CD4-positive, alpha-beta memory T cell (primary cell): ENCODE measurements around the gene RBMS3. TPM values are rescaled to one million over a fixed set of nuclear protein-coding genes. Genes with fewer than 3 reads are reported as not detected.

Experiments
- CTCF ChIA-PET: fragments of 350-600 bp; sonication (Branson Sonifier 250); formaldehyde crosslinking; loops from one replicate; lab custom pipeline; 2021; ENCODE audit warnings: inconsistent platforms; ENCODE audit not compliant: partially characterized antibody; lab: Charles Lee
- POLR2A ChIA-PET: fragments of 350-600 bp; sonication (Branson Sonifier 250); formaldehyde crosslinking; loops from one replicate; lab custom pipeline; 2021; ENCODE audit not compliant: partially characterized antibody; lab: Charles Lee
- DNase-seq, 5 donors: peaks; one replicate each; pipeline versions ENCODE4 v3.0.0 to v3.0.0-alpha.2; 2020 to 2022; ENCODE audit warnings: mixed read lengths in 1 of 5
- H3K27ac ChIP-seq: one replicate; pipeline ENCODE4 v1.7.0; 2013; ENCODE audit warnings: low read depth, low read length
- H3K27me3 ChIP-seq: 2 replicates; pipeline ENCODE4 v1.7.0; 2013; ENCODE audit warnings: mild to moderate bottlenecking, low read length, moderate library complexity; ENCODE audit not compliant: insufficient read depth
- H3K36me3 ChIP-seq: 2 replicates; pipeline ENCODE4 v1.7.0; 2013; ENCODE audit warnings: mild to moderate bottlenecking, low read length, moderate library complexity; ENCODE audit not compliant: insufficient read depth
- H3K4me1 ChIP-seq: 2 replicates; pipeline ENCODE4 v1.7.0; 2013; ENCODE audit warnings: mild to moderate bottlenecking, low read length, moderate library complexity; ENCODE audit not compliant: insufficient read depth
- H3K4me3 ChIP-seq, 2 donors: one replicate each; pipeline ENCODE4 v1.7.0; 2013; ENCODE audit warnings: low read length in 2 of 2, mild to moderate bottlenecking in 1 of 2
- H3K9me3 ChIP-seq, 2 donors: one replicate each; pipeline ENCODE4 v1.7.0; 2013; ENCODE audit warnings: low read length in 2 of 2, control low read depth in 1 of 2; ENCODE audit not compliant: control insufficient read depth in 1 of 2
- H3K27ac Mint-ChIP-seq, 7 donors: one replicate each; pipeline ENCODE4 v1.8.0; 2020 to 2021; ENCODE audit warnings: mixed read lengths in 7 of 7, mild to moderate bottlenecking in 6 of 7, inconsistent platforms in 3 of 7, moderate library complexity in 3 of 7
- H3K27me3 Mint-ChIP-seq, 2 donors: one replicate each; pipeline ENCODE4 v1.8.0; 2020 to 2021; ENCODE audit warnings: mixed read lengths in 2 of 2
- H3K36me3 Mint-ChIP-seq, 2 donors: one replicate each; pipeline ENCODE4 v1.8.0; 2020 to 2021; ENCODE audit warnings: mixed read lengths in 2 of 2, inconsistent platforms in 1 of 2, mild to moderate bottlenecking in 1 of 2
- H3K4me1 Mint-ChIP-seq, 4 donors: one replicate each; pipeline ENCODE4 v1.8.0; 2020 to 2021; ENCODE audit warnings: mixed read lengths in 4 of 4, mild to moderate bottlenecking in 1 of 4
- H3K4me3 Mint-ChIP-seq, 8 donors: one replicate each; pipeline ENCODE4 v1.8.0; 2020 to 2021; ENCODE audit warnings: mixed read lengths in 8 of 8, mild to moderate bottlenecking in 7 of 8, moderate library complexity in 6 of 8, inconsistent platforms in 3 of 8
- H3K9me3 Mint-ChIP-seq, 8 donors: one replicate each; pipeline ENCODE4 v1.8.0; 2020 to 2021; ENCODE audit warnings: mixed read lengths in 8 of 8, mild to moderate bottlenecking in 5 of 8, inconsistent platforms in 3 of 8, moderate library complexity in 1 of 8
- intact Hi-C: fragments of 100-400 bp; cut with micrococcal nuclease; formaldehyde crosslinking; loops from one replicate; pipeline ENCODE4 v1.15.1; 2023
- polyA plus RNA-seq, 2 donors: library from polyadenylated mRNA; unstranded; fragments of 300-500 nt; fragmentation: Illumina TruSeq; gene quantifications; one replicate each; pipeline ENCODE4 v1.2.3, GENCODE V29; 2021
- total RNA-seq, 2 experiments: library from RNA; stranded (reverse); gene quantifications; one replicate each; pipeline ENCODE4 v1.2.3, GENCODE V29; 2021

RBMS3 gene
- total and polyA plus RNA-seq, 4 experiments from 2014 or later, result 0.70 to 1.6 (median 1.0) TPM; not detected in 1

- ChIA-PET POLR2A (no interaction called here), CTCF (no interaction called here)
- DNase-seq, result no peak
- Histone ChIP-seq H3K36me3 (no peaks in the 10 kb centered on the region), H3K27ac (no peak overlapping the region), H3K4me3 (no peak overlapping the region), H3K9me3 (no peaks in the 10 kb centered on the region), H3K4me1 (no peaks in the 10 kb centered on the region), H3K27me3 (no peaks in the 10 kb centered on the region)
- Mint-ChIP-seq H3K4me1 (no peaks in the 10 kb centered on the region), H3K27me3 (no peaks in the 10 kb centered on the region), H3K9me3 (peaks cover 0 to 6% (median 0%) of the 10 kb centered on the region in 8 donors), H3K36me3 (no peaks in the 10 kb centered on the region), H3K27ac (no peak overlapping the region), H3K4me3 (no peak overlapping the region)
- intact Hi-C loops, result no loop called here
Observed at GRCh38 chr3:29745232-29745870, 464.5 kb downstream of the RBMS3 start.

- peaks cover 0 to 4% (median 0%) of the 10 kb centered on the region in 8 donors for H3K9me3 Mint-ChIP-seq
- H3K4me3 ChIP-seq, result no peak overlapping the region
- ChIA-PET POLR2A (no interaction called here), CTCF (no interaction called here)
- no peak overlapping the region for H3K27ac Mint-ChIP-seq
- H3K4me1 Mint-ChIP-seq, result no peaks in the 10 kb centered on the region
- no peaks in the 10 kb centered on the region for H3K36me3 ChIP-seq
- no peak overlapping the region for H3K4me3 Mint-ChIP-seq
- H3K27me3 Mint-ChIP-seq, result no peaks in the 10 kb centered on the region
- no peaks in the 10 kb centered on the region for H3K4me1 ChIP-seq
- no peaks in the 10 kb centered on the region for H3K36me3 Mint-ChIP-seq
- DNase-seq, result no peak
- intact Hi-C loops, result no loop called here
- H3K9me3 ChIP-seq, result no peaks in the 10 kb centered on the region
- H3K27me3 ChIP-seq, result no peaks in the 10 kb centered on the region
- H3K27ac ChIP-seq, result no peak overlapping the region
Observed at GRCh38 chr3:29746163-29746760, 465.4 kb downstream of the RBMS3 start.

DNA sequence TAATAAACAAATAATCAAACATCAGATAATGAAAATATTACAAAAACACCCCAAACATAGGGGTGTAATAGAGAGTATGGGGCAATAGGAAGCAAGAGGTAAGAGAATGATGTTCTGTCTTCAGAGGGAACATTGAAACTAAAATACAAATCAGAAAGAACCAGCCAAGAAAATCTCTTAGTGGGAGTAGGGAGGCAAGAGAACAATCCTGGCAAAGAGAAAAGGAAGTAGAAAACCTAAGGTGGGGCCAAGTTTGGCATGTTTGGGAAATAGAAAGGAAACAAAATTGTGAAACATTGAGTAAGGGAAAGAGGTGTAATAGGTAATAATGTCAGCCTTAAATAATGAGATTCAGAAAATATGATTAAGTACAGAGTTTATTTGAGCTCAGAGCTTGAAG is 467.1 kb downstream of the RBMS3 start:
- no peak for DNase-seq
- Mint-ChIP-seq H3K36me3 (no peaks in the 10 kb centered on the region), H3K27me3 (no peaks in the 10 kb centered on the region), H3K9me3 (peaks cover 0 to 4% (median 0%) of the 10 kb centered on the region in 8 donors), H3K4me3 (no peak overlapping the region), H3K4me1 (no peaks in the 10 kb centered on the region), H3K27ac (no peak overlapping the region)
- intact Hi-C loops, result no loop called here
- H3K4me3 ChIP-seq, result no peak overlapping the region
- ChIA-PET POLR2A (no interaction called here), CTCF (no interaction called here)
- H3K27me3 ChIP-seq, result no peaks in the 10 kb centered on the region
- H3K36me3 ChIP-seq, result no peaks in the 10 kb centered on the region
- no peak overlapping the region for H3K27ac ChIP-seq
- H3K9me3 ChIP-seq, result no peaks in the 10 kb centered on the region
- no peaks in the 10 kb centered on the region for H3K4me1 ChIP-seq

- H3K9me3 Mint-ChIP-seq, result peaks cover 0 to 4% (median 0%) of the 10 kb centered on the region in 8 donors
- POLR2A ChIA-PET, result no interaction called here
- H3K36me3 Mint-ChIP-seq, result no peaks in the 10 kb centered on the region
Observed at GRCh38 chr3:29751647-29752314, 470.9 kb downstream of the RBMS3 start.

GRCh38 chr3:29754346-29754745 is 473.5 kb downstream of the RBMS3 start:
- no peaks in the 10 kb centered on the region for H3K4me1 Mint-ChIP-seq
- peaks cover 0 to 3% (median 0%) of the 10 kb centered on the region in 8 donors for H3K9me3 Mint-ChIP-seq
- no peaks in the 10 kb centered on the region for H3K36me3 Mint-ChIP-seq
- Histone ChIP-seq H3K27me3 (no peaks in the 10 kb centered on the region), H3K4me3 (no peak overlapping the region), H3K36me3 (no peaks in the 10 kb centered on the region), H3K9me3 (no peaks in the 10 kb centered on the region), H3K4me1 (no peaks in the 10 kb centered on the region), H3K27ac (no peak overlapping the region)
- POLR2A ChIA-PET, result no interaction called here
- H3K4me3 Mint-ChIP-seq, result no peak overlapping the region
- H3K27me3 Mint-ChIP-seq, result no peaks in the 10 kb centered on the region
- no peak for DNase-seq
- H3K27ac Mint-ChIP-seq, result no peak overlapping the region
- CTCF ChIA-PET, result no interaction called here
- intact Hi-C loops, result no loop called here

More at GRCh38 chr3:29751647-29752314, 470.9 kb downstream of the RBMS3 start:
- Histone ChIP-seq H3K4me3 (no peak overlapping the region), H3K9me3 (no peaks in the 10 kb centered on the region), H3K4me1 (no peaks in the 10 kb centered on the region), H3K36me3 (no peaks in the 10 kb centered on the region), H3K27ac (no peak overlapping the region), H3K27me3 (no peaks in the 10 kb centered on the region)
- no peak overlapping the region for H3K4me3 Mint-ChIP-seq
- H3K4me1 Mint-ChIP-seq, result no peaks in the 10 kb centered on the region
- CTCF ChIA-PET, result no interaction called here
- no peak for DNase-seq
- H3K27me3 Mint-ChIP-seq, result no peaks in the 10 kb centered on the region
- intact Hi-C loops, result no loop called here
- no peak overlapping the region for H3K27ac Mint-ChIP-seq

DNA sequence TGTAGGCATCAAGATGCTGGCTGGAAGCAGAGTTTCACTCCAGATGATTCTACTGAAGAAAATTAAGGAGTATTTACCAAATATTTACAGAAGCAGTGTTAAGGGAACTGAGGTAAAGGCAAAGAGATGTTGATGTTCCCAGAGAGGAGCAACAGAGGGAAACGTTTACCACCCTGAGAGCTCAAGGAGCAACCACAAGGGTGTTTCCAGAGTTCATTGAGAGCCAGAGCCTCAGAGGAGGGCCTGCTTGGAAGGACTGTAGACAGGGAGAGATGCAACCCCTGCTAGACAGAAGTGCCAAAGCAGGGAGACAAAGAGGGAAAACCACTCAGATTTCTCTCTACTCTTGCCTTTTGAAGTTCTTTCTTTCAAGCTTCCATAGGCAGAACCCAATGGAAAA is 474.5 kb downstream of the RBMS3 start:
- no peaks in the 10 kb centered on the region for H3K36me3 ChIP-seq
- H3K4me1 ChIP-seq, result no peaks in the 10 kb centered on the region
- Mint-ChIP-seq H3K27me3 (no peaks in the 10 kb centered on the region), H3K27ac (no peak overlapping the region), H3K4me1 (no peaks in the 10 kb centered on the region), H3K4me3 (no peak overlapping the region), H3K9me3 (peaks cover 0 to 3% (median 0%) of the 10 kb centered on the region in 8 donors), H3K36me3 (no peaks in the 10 kb centered on the region)
- intact Hi-C loops, result no loop called here
- no peaks in the 10 kb centered on the region for H3K27me3 ChIP-seq
- no peak overlapping the region for H3K4me3 ChIP-seq
- H3K9me3 ChIP-seq, result no peaks in the 10 kb centered on the region
- ChIA-PET POLR2A (no interaction called here), CTCF (no interaction called here)
- no peak for DNase-seq
- H3K27ac ChIP-seq, result no peak overlapping the region

GRCh38 chr3:29757054-29757777 is 476.3 kb downstream of the RBMS3 start:
- ChIA-PET CTCF (no interaction called here), POLR2A (no interaction called here)
- Histone ChIP-seq H3K36me3 (no peaks in the 10 kb centered on the region), H3K9me3 (no peaks in the 10 kb centered on the region), H3K4me1 (no peaks in the 10 kb centered on the region), H3K4me3 (no peak overlapping the region), H3K27ac (no peak overlapping the region), H3K27me3 (no peaks in the 10 kb centered on the region)
- Mint-ChIP-seq H3K36me3 (no peaks in the 10 kb centered on the region), H3K27ac (no peak overlapping the region), H3K27me3 (no peaks in the 10 kb centered on the region), H3K4me1 (no peaks in the 10 kb centered on the region), H3K9me3 (peaks cover 0 to 3% (median 0%) of the 10 kb centered on the region in 8 donors), H3K4me3 (no peak overlapping the region)
- DNase-seq, result no peak
- intact Hi-C loops, result no loop called here
